Measurements from ENCODE around the gene PSENEN.
A peak's percentile ranks its signal among the peaks of the same experiment; 100 is the strongest.

GRCh38 chr19:35741203-35741515, 4.3 kb upstream of the PSENEN start:
- TF ChIP-seq CTCF (conservative IDR thresholded peaks at IDR 0.05; ENCODE audit: low read length) (0 out of 2 replicates have a peak, but pooled peaks have one; percentile 27), EZH2phosphoT487 (IDR thresholded peaks at IDR 0.05; ENCODE audit: borderline replicate concordance) (no peak)

All from Loucy (cell line).